ENCODE results near the gene RABGAP1L. TPM values are rescaled to one million over a fixed set of nuclear protein-coding genes. Genes with fewer than 3 reads are reported as not detected.

RABGAP1L gene
- total and polyA plus RNA-seq, 2 of the 4 experiments (the other 2 are of a cell fraction) = 7.9 to 26.7 TPM

DNA sequence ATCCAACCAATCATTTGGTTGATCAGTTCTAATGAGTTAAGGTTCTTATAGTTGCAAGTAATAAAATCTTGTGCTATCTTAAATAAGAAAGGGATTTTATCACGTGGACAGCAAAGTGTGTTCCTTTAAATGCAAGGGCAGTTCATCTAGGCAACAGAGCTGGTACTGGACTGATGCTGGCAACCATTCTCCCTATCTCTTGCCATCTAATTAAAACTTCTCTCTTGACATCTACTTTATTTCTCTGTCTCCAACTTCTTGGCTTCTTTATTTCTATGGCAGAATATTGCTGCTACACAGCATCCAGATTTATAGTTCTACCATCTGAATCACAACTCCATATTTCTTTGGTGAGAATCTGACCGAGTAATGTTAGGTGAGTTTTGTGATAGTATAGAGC is 725.2 kb downstream of the RABGAP1L start:
- no TSS peak for BruUV-seq (replicated peaks)
- WGBS, 2 experiments (ENCODE audit: extremely low coverage in 2 of 2, insufficient read length in 1 of 2) = no CpG with 5 or more reads among the region's 2 CpGs

More for the DNA sequence above, 725.2 kb downstream of the RABGAP1L start:
- DNase-seq (no peak), ATAC-seq (ENCODE audit: low read depth) (no peak)
- Histone ChIP-seq H2BK15ac (ENCODE audit: low read depth, low read length) (no peak overlapping the region), H4K20me1 (ENCODE audit: insufficient read depth, low read length) (no peaks in the 10 kb centered on the region), H3K36me3 (ENCODE audit: control insufficient read depth, insufficient read depth, low read length) (no peaks in the 10 kb centered on the region), H3K4me2 (ENCODE audit: low read depth, low read length) (no peak overlapping the region), H2BK20ac (ENCODE audit: low read depth, low read length) (no peak overlapping the region), H3K9me1 (ENCODE audit: insufficient read depth, low read length) (no peaks in the 10 kb centered on the region), H3K14ac (replicated peaks; ENCODE audit: low read depth, low read length) (no peak overlapping the region), H3K79me1 (ENCODE audit: low read depth in 1 of 2, low read length in 2 of 2) (no peaks in the 10 kb centered on the region), H4K91ac (ENCODE audit: insufficient read depth, low read depth, low read length) (no peak overlapping the region), H2AK5ac (ENCODE audit: low read depth, low read length) (no peak overlapping the region), H3K9ac (ENCODE audit: low read depth, low read length) (no peak overlapping the region), H3K4me3 (ENCODE audit: insufficient read depth, low read depth, low read length) (no peak overlapping the region), H2AFZ (replicated peaks; ENCODE audit: low read length, poor library complexity) (no peak overlapping the region), H3K56ac (ENCODE audit: extremely low read depth, insufficient read depth, low read length) (no peak overlapping the region), H3K4me1 (ENCODE audit: control insufficient read depth, insufficient read depth, low read length) (no peaks in the 10 kb centered on the region), H2AK9ac (replicated peaks; ENCODE audit: low read depth, low read length, poor library complexity) (no peak overlapping the region), H3K27ac (ENCODE audit: insufficient read depth, low read length) (no peak overlapping the region), H3K9me3 (ENCODE audit: control insufficient read depth, insufficient read depth, low read length) (no peaks in the 10 kb centered on the region), H4K8ac (ENCODE audit: low read depth in 2 of 2, low read length in 2 of 2) (no peak overlapping the region), H4K5ac (ENCODE audit: low read depth, low read length) (no peak overlapping the region), H3K23ac (ENCODE audit: low read depth, low read length) (no peak overlapping the region), H3K18ac (ENCODE audit: low read depth, low read length) (no peak overlapping the region), H3K4ac (ENCODE audit: low read depth, low read length) (no peak overlapping the region), H2BK5ac (ENCODE audit: low read depth, low read length, poor library complexity, severe bottlenecking) (no peak overlapping the region), H2BK120ac (ENCODE audit: low read depth, low read length) (no peak overlapping the region), H3K27me3 (ENCODE audit: control insufficient read depth, insufficient read depth, low read length) (no peaks in the 10 kb centered on the region)
- intact Hi-C loops (cut with micrococcal nuclease) = no loop called here
- CTCF ChIA-PET = interaction anchor here (0.5 kb wide), 1 partner anchor 44 kb away, joined by 3 read pairs; no protein-coding TSS in a partner anchor
- dilution Hi-C loops (cut with HindIII; ENCODE audit: low sequenced_read_pairs, unreplicated experiment) = no loop called here
- no peak for TF ChIP-seq SMC3 (IDR thresholded peaks at IDR 0.05; ENCODE audit: low read depth, low read length)
- no peak for TF ChIP-seq POLR2A (IDR thresholded peaks at IDR 0.05; ENCODE audit: low read depth, low read length)
- no peak for TF ChIP-seq RFX5 (IDR thresholded peaks at IDR 0.05; ENCODE audit: low read depth, low read length)
- TF ChIP-seq RCOR1 (IDR thresholded peaks at IDR 0.05; ENCODE audit: insufficient replicate concordance, low read length) = no peak
- no peak for TF ChIP-seq BHLHE40 (IDR thresholded peaks at IDR 0.05; ENCODE audit: low read depth, low read length)
- no peak for TF ChIP-seq MAZ (IDR thresholded peaks at IDR 0.05; ENCODE audit: borderline replicate concordance, low read depth, low read length)
- TF ChIP-seq CEBPB (IDR thresholded peaks at IDR 0.05; ENCODE audit: low read depth, low read length) = no peak
- TF ChIP-seq MXI1 (IDR thresholded peaks at IDR 0.05; ENCODE audit: borderline replicate concordance, low read depth, low read length) = no peak
- no peak for TF ChIP-seq RAD21 (IDR thresholded peaks at IDR 0.05; ENCODE audit: low read length)
- TF ChIP-seq NFE2L2 (IDR thresholded peaks at IDR 0.05; ENCODE audit: low read depth, low read length) = no peak
- TF ChIP-seq, protein P1, sequence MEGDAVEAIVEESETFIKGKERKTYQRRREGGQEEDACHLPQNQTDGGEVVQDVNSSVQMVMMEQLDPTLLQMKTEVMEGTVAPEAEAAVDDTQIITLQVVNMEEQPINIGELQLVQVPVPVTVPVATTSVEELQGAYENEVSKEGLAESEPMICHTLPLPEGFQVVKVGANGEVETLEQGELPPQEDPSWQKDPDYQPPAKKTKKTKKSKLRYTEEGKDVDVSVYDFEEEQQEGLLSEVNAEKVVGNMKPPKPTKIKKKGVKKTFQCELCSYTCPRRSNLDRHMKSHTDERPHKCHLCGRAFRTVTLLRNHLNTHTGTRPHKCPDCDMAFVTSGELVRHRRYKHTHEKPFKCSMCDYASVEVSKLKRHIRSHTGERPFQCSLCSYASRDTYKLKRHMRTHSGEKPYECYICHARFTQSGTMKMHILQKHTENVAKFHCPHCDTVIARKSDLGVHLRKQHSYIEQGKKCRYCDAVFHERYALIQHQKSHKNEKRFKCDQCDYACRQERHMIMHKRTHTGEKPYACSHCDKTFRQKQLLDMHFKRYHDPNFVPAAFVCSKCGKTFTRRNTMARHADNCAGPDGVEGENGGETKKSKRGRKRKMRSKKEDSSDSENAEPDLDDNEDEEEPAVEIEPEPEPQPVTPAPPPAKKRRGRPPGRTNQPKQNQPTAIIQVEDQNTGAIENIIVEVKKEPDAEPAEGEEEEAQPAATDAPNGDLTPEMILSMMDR (conservative IDR thresholded peaks at IDR 0.05; ENCODE audit: low read depth, low read length) = no peak
- TF ChIP-seq, protein P2, sequence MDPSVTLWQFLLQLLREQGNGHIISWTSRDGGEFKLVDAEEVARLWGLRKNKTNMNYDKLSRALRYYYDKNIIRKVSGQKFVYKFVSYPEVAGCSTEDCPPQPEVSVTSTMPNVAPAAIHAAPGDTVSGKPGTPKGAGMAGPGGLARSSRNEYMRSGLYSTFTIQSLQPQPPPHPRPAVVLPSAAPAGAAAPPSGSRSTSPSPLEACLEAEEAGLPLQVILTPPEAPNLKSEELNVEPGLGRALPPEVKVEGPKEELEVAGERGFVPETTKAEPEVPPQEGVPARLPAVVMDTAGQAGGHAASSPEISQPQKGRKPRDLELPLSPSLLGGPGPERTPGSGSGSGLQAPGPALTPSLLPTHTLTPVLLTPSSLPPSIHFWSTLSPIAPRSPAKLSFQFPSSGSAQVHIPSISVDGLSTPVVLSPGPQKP (IDR thresholded peaks at IDR 0.05; ENCODE audit: borderline replicate concordance, low read depth, low read length) = no peak
- TF ChIP-seq CHD1 (IDR thresholded peaks at IDR 0.05; ENCODE audit: low read depth, low read length) = no peak
- TF ChIP-seq FOS (IDR thresholded peaks at IDR 0.05; ENCODE audit: low read depth, low read length) = no peak
- TF ChIP-seq, protein P3, sequence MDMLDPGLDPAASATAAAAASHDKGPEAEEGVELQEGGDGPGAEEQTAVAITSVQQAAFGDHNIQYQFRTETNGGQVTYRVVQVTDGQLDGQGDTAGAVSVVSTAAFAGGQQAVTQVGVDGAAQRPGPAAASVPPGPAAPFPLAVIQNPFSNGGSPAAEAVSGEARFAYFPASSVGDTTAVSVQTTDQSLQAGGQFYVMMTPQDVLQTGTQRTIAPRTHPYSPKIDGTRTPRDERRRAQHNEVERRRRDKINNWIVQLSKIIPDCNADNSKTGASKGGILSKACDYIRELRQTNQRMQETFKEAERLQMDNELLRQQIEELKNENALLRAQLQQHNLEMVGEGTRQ (IDR thresholded peaks at IDR 0.05; ENCODE audit: low read depth, low read length) = no peak
- no peak for TF ChIP-seq MAFK (IDR thresholded peaks at IDR 0.05; ENCODE audit: low read depth, low read length)
- POLR2A ChIA-PET (ENCODE audit: unreplicated experiment) = no interaction called here
- in situ Hi-C loops (cut with MboI; ENCODE audit: low sequenced_read_pairs) = no loop called here
